ENCODE results near the gene CHP1.

CHP1 gene

GRCh38 chr15:41230650-41231421, at the start of gene CHP1, which contains the start of gene EXD1:
Gene CHP1 (plus strand): TSS chr15:41231268. CDS start chr15:41231383, 115 bp downstream.
Gene EXD1 (minus strand): TSS chr15:41230757. CDS start chr15:41226575, 4,182 bp downstream.
- H3K4me3 ChIP-seq (ENCODE audit: low read depth, low read length): peak within 1 kb of the TSS; percentile 91
- H3K36me3 ChIP-seq (ENCODE audit: control insufficient read depth, insufficient read depth, low read length): no peaks in the 10 kb centered on the region
- H3K27ac ChIP-seq (ENCODE audit: low read depth, low read length): peak within 1 kb of the TSS; percentile 84
- no peaks in the 10 kb centered on the region for H3K27me3 ChIP-seq (ENCODE audit: control insufficient read depth, insufficient read depth, low read length)
- H3K9me3 ChIP-seq (ENCODE audit: control insufficient read depth, insufficient read depth, low read length): no peaks in the 10 kb centered on the region
- H3K9ac ChIP-seq (ENCODE audit: low read depth, low read length): peak within 1 kb of the TSS; percentile 79
- H3K4me1 ChIP-seq (ENCODE audit: control insufficient read depth, insufficient read depth, low read length): peaks cover 4% of the 10 kb centered on the region; the same call in 1 of the 2 replicates

- H3K36me3 ChIP-seq (ENCODE audit: control insufficient read depth, insufficient read depth, low read length): no peaks in the 10 kb centered on the region
- H3K9ac ChIP-seq (ENCODE audit: low read depth, low read length): no peak overlapping the region
- no peaks in the 10 kb centered on the region for H3K27me3 ChIP-seq (ENCODE audit: control insufficient read depth, insufficient read depth, low read length)
- H3K4me1 ChIP-seq (ENCODE audit: control insufficient read depth, insufficient read depth, low read length): peaks cover 8% of the 10 kb centered on the region; the same call in 1 of the 2 replicates
- H3K9me3 ChIP-seq (ENCODE audit: control insufficient read depth, insufficient read depth, low read length): no peaks in the 10 kb centered on the region
- H3K27ac ChIP-seq (ENCODE audit: low read depth, low read length): no peak overlapping the region
- H3K4me3 ChIP-seq (ENCODE audit: low read depth, low read length): no peak overlapping the region
These were observed 48.8 kb upstream of the CHP1 start for GRCh38 chr15:41182266-41182665.

DNA sequence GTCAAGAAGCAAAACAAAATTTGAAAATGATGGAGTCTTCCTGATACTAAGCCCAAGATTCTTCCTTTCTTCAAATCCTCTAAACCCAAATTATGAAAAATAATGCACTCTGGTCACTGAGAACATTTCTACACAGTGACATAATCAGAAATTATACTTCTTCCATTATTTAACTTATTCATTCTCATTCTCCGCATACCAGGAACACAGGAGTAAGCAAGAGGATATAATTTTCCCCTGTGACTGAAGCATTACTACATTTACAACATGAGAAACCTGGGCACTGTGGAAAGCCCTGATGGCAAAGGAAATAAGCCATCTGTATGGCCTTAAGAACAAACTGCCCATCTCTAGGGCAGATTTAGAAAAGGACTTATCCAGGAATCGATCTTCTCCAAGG, 47.5 kb upstream of the CHP1 start:
- Histone ChIP-seq H3K9me3 (ENCODE audit: control insufficient read depth, insufficient read depth, low read length) (no peaks in the 10 kb centered on the region), H3K4me3 (ENCODE audit: low read depth, low read length) (no peak overlapping the region), H3K4me1 (ENCODE audit: control insufficient read depth, insufficient read depth, low read length) (peaks cover 8% of the 10 kb centered on the region; the same call in 1 of the 2 replicates), H3K9ac (ENCODE audit: low read depth, low read length) (no peak overlapping the region), H3K27ac (ENCODE audit: low read depth, low read length) (no peak overlapping the region), H3K36me3 (ENCODE audit: control insufficient read depth, insufficient read depth, low read length) (no peaks in the 10 kb centered on the region), H3K27me3 (ENCODE audit: control insufficient read depth, insufficient read depth, low read length) (no peaks in the 10 kb centered on the region)

GRCh38 chr15:41194444-41194843, 36.6 kb upstream of the CHP1 start:
- no peaks in the 10 kb centered on the region for H3K36me3 ChIP-seq (ENCODE audit: control insufficient read depth, insufficient read depth, low read length)
- no peaks in the 10 kb centered on the region for H3K9me3 ChIP-seq (ENCODE audit: control insufficient read depth, insufficient read depth, low read length)
- no peaks in the 10 kb centered on the region for H3K4me1 ChIP-seq (ENCODE audit: control insufficient read depth, insufficient read depth, low read length)
- no peak overlapping the region for H3K27ac ChIP-seq (ENCODE audit: low read depth, low read length)
- no peak overlapping the region for H3K9ac ChIP-seq (ENCODE audit: low read depth, low read length)
- no peaks in the 10 kb centered on the region for H3K27me3 ChIP-seq (ENCODE audit: control insufficient read depth, insufficient read depth, low read length)
- no peak overlapping the region for H3K4me3 ChIP-seq (ENCODE audit: low read depth, low read length)

DNA sequence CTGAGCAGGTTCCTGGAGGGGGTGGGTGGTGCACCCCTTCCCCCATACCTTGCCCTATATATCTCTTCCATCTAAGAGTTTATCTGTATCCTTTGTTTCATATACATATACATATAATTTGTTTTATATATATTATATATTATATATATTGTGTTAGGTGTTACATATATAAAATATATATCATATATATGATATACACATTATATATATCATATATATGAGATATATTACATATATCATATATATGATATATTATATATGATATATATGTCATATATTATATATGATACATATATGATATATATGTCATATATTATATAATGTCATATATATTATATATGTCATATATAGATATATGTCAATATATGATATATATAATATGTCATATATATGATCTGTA, 31.6 kb upstream of the CHP1 start:
- Histone ChIP-seq H3K9ac (ENCODE audit: low read depth, low read length) (no peak overlapping the region), H3K9me3 (ENCODE audit: control insufficient read depth, insufficient read depth, low read length) (no peaks in the 10 kb centered on the region), H3K4me3 (ENCODE audit: low read depth, low read length) (no peak overlapping the region), H3K27ac (ENCODE audit: low read depth, low read length) (no peak overlapping the region), H3K27me3 (ENCODE audit: control insufficient read depth, insufficient read depth, low read length) (no peaks in the 10 kb centered on the region), H3K4me1 (ENCODE audit: control insufficient read depth, insufficient read depth, low read length) (no peaks in the 10 kb centered on the region), H3K36me3 (ENCODE audit: control insufficient read depth, insufficient read depth, low read length) (no peaks in the 10 kb centered on the region)

- no peaks in the 10 kb centered on the region for H3K36me3 ChIP-seq (ENCODE audit: control insufficient read depth, insufficient read depth, low read length)
- H3K27ac ChIP-seq (ENCODE audit: low read depth, low read length): no peak overlapping the region
- H3K4me3 ChIP-seq (ENCODE audit: low read depth, low read length): no peak overlapping the region
- H3K9ac ChIP-seq (ENCODE audit: low read depth, low read length): no peak overlapping the region
- peaks cover 3% of the 10 kb centered on the region; the same call in 1 of the 2 replicates for H3K4me1 ChIP-seq (ENCODE audit: control insufficient read depth, insufficient read depth, low read length)
- no peaks in the 10 kb centered on the region for H3K9me3 ChIP-seq (ENCODE audit: control insufficient read depth, insufficient read depth, low read length)
- H3K27me3 ChIP-seq (ENCODE audit: control insufficient read depth, insufficient read depth, low read length): no peaks in the 10 kb centered on the region
These were observed 27.7 kb upstream of the CHP1 start for GRCh38 chr15:41203395-41203794.

- no peaks in the 10 kb centered on the region for H3K9me3 ChIP-seq (ENCODE audit: control insufficient read depth, insufficient read depth, low read length)
- no peak overlapping the region for H3K9ac ChIP-seq (ENCODE audit: low read depth, low read length)
- H3K4me3 ChIP-seq (ENCODE audit: low read depth, low read length): no peak overlapping the region
- no peaks in the 10 kb centered on the region for H3K27me3 ChIP-seq (ENCODE audit: control insufficient read depth, insufficient read depth, low read length)
- no peak overlapping the region for H3K27ac ChIP-seq (ENCODE audit: low read depth, low read length)
- no peaks in the 10 kb centered on the region for H3K36me3 ChIP-seq (ENCODE audit: control insufficient read depth, insufficient read depth, low read length)
- peaks cover 3% of the 10 kb centered on the region; the same call in 1 of the 2 replicates for H3K4me1 ChIP-seq (ENCODE audit: control insufficient read depth, insufficient read depth, low read length)
These were observed 25.8 kb upstream of the CHP1 start for GRCh38 chr15:41205315-41205714.

DNA sequence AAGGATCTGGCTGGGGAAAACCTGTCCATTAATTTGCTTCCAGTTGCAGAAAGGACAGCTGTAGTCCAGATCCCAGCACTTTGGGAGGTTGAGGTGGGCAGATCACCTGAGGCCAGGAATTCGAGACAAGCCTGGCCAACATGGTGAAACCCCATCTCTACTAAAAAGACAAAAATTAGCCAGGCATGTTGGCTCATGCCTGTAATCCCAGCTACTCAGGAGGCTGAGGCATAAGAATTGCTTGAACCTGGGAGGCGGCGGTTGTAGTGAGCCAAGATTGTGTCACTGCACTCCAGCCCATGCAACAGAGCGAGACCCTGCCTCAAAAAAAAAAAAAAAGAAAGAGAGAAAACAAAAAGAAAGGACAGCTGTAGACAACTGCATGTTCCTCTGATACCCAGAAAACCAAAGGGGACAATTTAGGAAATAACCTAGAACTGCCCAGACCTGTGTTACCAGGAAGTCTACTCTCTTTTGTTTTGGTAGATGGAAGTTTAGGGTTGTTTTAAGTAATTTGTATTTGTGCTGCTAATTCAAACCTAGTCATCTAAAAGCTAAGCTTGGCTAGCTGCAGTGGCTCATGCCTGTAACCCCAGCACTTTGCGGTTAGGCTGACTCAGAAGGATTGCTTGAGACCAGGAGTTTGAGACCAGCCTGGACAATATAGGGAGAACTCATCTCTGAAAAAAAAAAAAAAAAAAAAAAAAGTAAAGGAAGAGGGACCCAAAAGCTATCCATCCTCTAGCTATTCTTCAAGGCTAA, 23.2 kb upstream of the CHP1 start:
- Histone ChIP-seq H3K4me1 (ENCODE audit: control insufficient read depth, insufficient read depth, low read length) (peaks cover 3% of the 10 kb centered on the region; the same call in 1 of the 2 replicates), H3K9ac (ENCODE audit: low read depth, low read length) (no peak overlapping the region), H3K36me3 (ENCODE audit: control insufficient read depth, insufficient read depth, low read length) (no peaks in the 10 kb centered on the region), H3K9me3 (ENCODE audit: control insufficient read depth, insufficient read depth, low read length) (no peaks in the 10 kb centered on the region), H3K27me3 (ENCODE audit: control insufficient read depth, insufficient read depth, low read length) (no peaks in the 10 kb centered on the region), H3K4me3 (ENCODE audit: low read depth, low read length) (no peak overlapping the region), H3K27ac (ENCODE audit: low read depth, low read length) (no peak overlapping the region)

GRCh38 chr15:41215708-41216107, 15.4 kb upstream of the CHP1 start:
- no peaks in the 10 kb centered on the region for H3K36me3 ChIP-seq (ENCODE audit: control insufficient read depth, insufficient read depth, low read length)
- no peak overlapping the region for H3K27ac ChIP-seq (ENCODE audit: low read depth, low read length)
- H3K27me3 ChIP-seq (ENCODE audit: control insufficient read depth, insufficient read depth, low read length): no peaks in the 10 kb centered on the region
- peaks cover 15% of the 10 kb centered on the region for H3K4me1 ChIP-seq (ENCODE audit: control insufficient read depth, insufficient read depth, low read length)
- H3K9ac ChIP-seq (ENCODE audit: low read depth, low read length): no peak overlapping the region
- H3K9me3 ChIP-seq (ENCODE audit: control insufficient read depth, insufficient read depth, low read length): no peaks in the 10 kb centered on the region
- H3K4me3 ChIP-seq (ENCODE audit: low read depth, low read length): no peak overlapping the region

GRCh38 chr15:41218851-41219250, 12.2 kb upstream of the CHP1 start:
- H3K27ac ChIP-seq (ENCODE audit: low read depth, low read length): no peak overlapping the region

DNA sequence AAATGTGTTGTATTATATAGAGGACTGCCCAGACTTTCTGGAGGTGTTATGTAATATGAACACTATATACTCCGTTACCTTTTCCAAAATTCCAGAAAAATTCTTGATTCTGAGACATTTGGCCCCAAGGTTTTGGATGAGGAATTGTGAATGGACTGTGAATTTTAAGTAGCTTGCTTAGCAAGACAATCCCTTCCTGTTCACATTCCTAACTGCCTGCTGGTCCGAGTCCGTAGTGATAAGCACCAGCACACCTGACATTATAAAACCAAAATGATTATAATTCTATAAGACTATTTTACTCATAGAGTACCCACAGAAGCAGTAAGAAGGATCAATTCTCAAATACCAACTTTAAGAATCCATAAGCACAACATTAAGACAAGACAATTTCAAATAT, 11.7 kb upstream of the CHP1 start:
- Histone ChIP-seq H3K9me3 (ENCODE audit: control insufficient read depth, insufficient read depth, low read length) (no peaks in the 10 kb centered on the region), H3K4me1 (ENCODE audit: control insufficient read depth, insufficient read depth, low read length) (peaks cover 15% of the 10 kb centered on the region), H3K27me3 (ENCODE audit: control insufficient read depth, insufficient read depth, low read length) (no peaks in the 10 kb centered on the region), H3K4me3 (ENCODE audit: low read depth, low read length) (no peak overlapping the region), H3K27ac (ENCODE audit: low read depth, low read length) (no peak overlapping the region), H3K36me3 (ENCODE audit: control insufficient read depth, insufficient read depth, low read length) (no peaks in the 10 kb centered on the region), H3K9ac (ENCODE audit: low read depth, low read length) (no peak overlapping the region)

More at GRCh38 chr15:41218851-41219250, 12.2 kb upstream of the CHP1 start:
- no peaks in the 10 kb centered on the region for H3K27me3 ChIP-seq (ENCODE audit: control insufficient read depth, insufficient read depth, low read length)
- H3K4me3 ChIP-seq (ENCODE audit: low read depth, low read length): no peak overlapping the region
- H3K4me1 ChIP-seq (ENCODE audit: control insufficient read depth, insufficient read depth, low read length): peaks cover 15% of the 10 kb centered on the region
- H3K36me3 ChIP-seq (ENCODE audit: control insufficient read depth, insufficient read depth, low read length): no peaks in the 10 kb centered on the region
- no peak overlapping the region for H3K9ac ChIP-seq (ENCODE audit: low read depth, low read length)
- H3K9me3 ChIP-seq (ENCODE audit: control insufficient read depth, insufficient read depth, low read length): no peaks in the 10 kb centered on the region

Measured in HUES48 (cell line).